ENCODE data around the gene MEP1A. TPM values are rescaled to one million over a fixed set of nuclear protein-coding genes. Genes with fewer than 3 reads are reported as not detected.

MEP1A gene
- polyA plus RNA-seq, 2 of the 4 experiments (the other 2 are of a cell fraction): not detected

- Histone ChIP-seq H3K4me1 (no peaks in the 10 kb centered on the region), H3K9me3 (no peaks in the 10 kb centered on the region), H3K27ac (no peak overlapping the region), H3K4me3 (no peak overlapping the region), H3K4me2 (no peak overlapping the region)
- CTCF ChIA-PET: no interaction called here
- FAIRE-seq (no peak), ATAC-seq (peak; percentile 66 to 73; a peak in 5 of 6 replicates), DNase-seq (ENCODE audit: low read depth in 1 of 2, low spot score in 1 of 2) (peak; percentile 6 to 60)
- POLR2A ChIA-PET: no interaction called here
- 17% methylated on average over 6 of the region's 6 CpGs for WGBS (ENCODE audit: missing lambda C conversion rate)
- TF ChIP-seq PBX3 (IDR thresholded peaks at IDR 0.05) (no peak), ZSCAN20 (CRISPR knock-in tag; IDR thresholded peaks at IDR 0.05) (no peak), SMC3 (IDR thresholded peaks at IDR 0.05) (peak; percentile 62), CTCF (IDR thresholded peaks at IDR 0.05) (peak; percentile 67), RAD21 (conservative IDR thresholded peaks at IDR 0.05 in 1 of 2, IDR thresholded peaks at IDR 0.05 in 1 of 2) (peak; percentile 54 to 56; a peak in 4 of 5 replicates)
Observed at GRCh38 chr6:46781478-46782378, 11.5 kb upstream of the MEP1A start.

GRCh38 chr6:46784535-46784934 is 8.7 kb upstream of the MEP1A start:
- TF ChIP-seq MAFK (IDR thresholded peaks at IDR 0.05; ENCODE audit: partially characterized antibody): peak; percentile 69
- no peak for TF ChIP-seq CHD4 (IDR thresholded peaks at IDR 0.05; ENCODE audit: borderline replicate concordance)
- FAIRE-seq: no peak
- H3K27ac ChIP-seq: no peak overlapping the region
- 31% methylated on average over 1 of the region's 1 CpG for WGBS (ENCODE audit: missing lambda C conversion rate)
- no peak for ATAC-seq
- ChIA-PET CTCF (interaction anchor here (0.6 kb wide), 1 partner anchor 65 kb away, joined by 3 read pairs; no protein-coding TSS in a partner anchor), POLR2A (no interaction called here)
- no peak for DNase-seq (ENCODE audit: low read depth in 1 of 2, low spot score in 1 of 2)
- no peaks in the 10 kb centered on the region for H3K9me3 ChIP-seq
- no peaks in the 10 kb centered on the region for H3K4me1 ChIP-seq
- H3K4me3 ChIP-seq: no peak overlapping the region
- no peak overlapping the region for H3K4me2 ChIP-seq

GRCh38 chr6:46787871-46788540 is 5.2 kb upstream of the MEP1A start:
- Histone ChIP-seq H3K9me3 (no peaks in the 10 kb centered on the region), H3K27ac (no peak overlapping the region), H3K4me3 (no peak overlapping the region), H3K4me1 (no peaks in the 10 kb centered on the region), H3K4me2 (no peak overlapping the region)
- TF ChIP-seq PBX3 (IDR thresholded peaks at IDR 0.05) (no peak), ELK1 (IDR thresholded peaks at IDR 0.05; ENCODE audit: low read depth, low read length) (no peak), MAZ (IDR thresholded peaks at IDR 0.05; ENCODE audit: borderline replicate concordance, low read depth, low read length) (no peak), TFCP2L1 (CRISPR knock-in tag; IDR thresholded peaks at IDR 0.05) (no peak), RCOR1 (IDR thresholded peaks at IDR 0.05; ENCODE audit: low read depth, low read length) (no peak), HES2 (IDR thresholded peaks at IDR 0.05) (no peak), CEBPB (IDR thresholded peaks at IDR 0.05) (no peak), RAD21 (conservative IDR thresholded peaks at IDR 0.05 in 1 of 2, IDR thresholded peaks at IDR 0.05 in 1 of 2) (no peak), HEYL (CRISPR knock-in tag; IDR thresholded peaks at IDR 0.05) (no peak), NFE2L2 (conservative IDR thresholded peaks at IDR 0.05; ENCODE audit: low read length) (no peak), NPAS2 (CRISPR knock-in tag; IDR thresholded peaks at IDR 0.05; ENCODE audit: borderline replicate concordance) (no peak), USF2 (IDR thresholded peaks at IDR 0.05) (no peak), RNF2 (IDR thresholded peaks at IDR 0.05; ENCODE audit: borderline replicate concordance, low read depth) (no peak), NR3C1 (IDR thresholded peaks at IDR 0.05) (no peak), BHLHE40 (IDR thresholded peaks at IDR 0.05; ENCODE audit: low read depth, low read length) (no peak), SMC3 (IDR thresholded peaks at IDR 0.05) (no peak), FOXS1 (CRISPR knock-in tag; IDR thresholded peaks at IDR 0.05) (no peak), POLR2A (IDR thresholded peaks at IDR 0.05; ENCODE audit: low read length) (no peak), CBX8 (IDR thresholded peaks at IDR 0.05) (no peak)
- DNase-seq (ENCODE audit: low read depth in 1 of 2, low spot score in 1 of 2) (no peak), ATAC-seq (no peak), FAIRE-seq (no peak)
- CTCF ChIA-PET: no interaction called here
- POLR2A ChIA-PET: no interaction called here
- 56% methylated on average over 5 of the region's 5 CpGs for WGBS (ENCODE audit: missing lambda C conversion rate)

Data from A549 (cell line).